ENCODE results near the gene PRRT2.

PRRT2 gene

GRCh38 chr16:29805232-29806098 lies 6.5 kb upstream of the PRRT2 start:
- DNase-seq (ENCODE audit: insufficient read length, low spot score) (peak; percentile 76), FAIRE-seq (no peak)
- no peak for TF ChIP-seq CTCF (IDR thresholded peaks at IDR 0.05; ENCODE audit: insufficient read depth, missing control alignments)

DNA sequence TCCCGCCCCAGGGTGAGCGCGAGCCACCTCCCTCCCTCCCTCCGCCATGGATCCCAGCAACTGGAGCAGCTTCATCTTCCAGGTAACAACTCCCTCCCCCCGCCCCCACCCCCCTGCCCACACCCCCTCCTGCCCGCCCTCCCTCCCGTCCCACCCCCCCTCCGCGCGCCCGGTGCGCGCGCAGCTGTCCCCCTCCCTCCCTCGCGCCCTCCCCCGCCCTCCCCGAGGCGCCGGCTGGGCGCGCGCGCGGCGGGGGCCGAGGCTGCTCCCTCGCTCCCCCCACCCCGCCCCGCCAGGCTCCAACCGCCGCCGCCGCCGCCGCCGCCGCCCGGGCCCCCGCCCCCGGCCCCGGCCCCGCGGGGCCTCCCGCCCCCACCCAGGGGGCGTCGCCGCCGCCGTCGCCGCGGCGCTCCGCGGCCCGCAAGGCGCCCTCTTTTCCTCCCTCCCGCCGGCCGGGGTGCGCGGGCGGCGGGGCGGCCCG lies 5.9 kb upstream of the PRRT2 start, which contains the start of gene MAZ:
TSS of gene MAZ (plus strand) at position 431 of the 481 bp plus-strand sequence. CDS start 173 bp downstream, outside the sequence.
- FAIRE-seq (no peak), DNase-seq (ENCODE audit: insufficient read length, low spot score) (no peak)
- no peak for TF ChIP-seq CTCF (IDR thresholded peaks at IDR 0.05; ENCODE audit: insufficient read depth, missing control alignments)

- FAIRE-seq = no peak
- no peak for TF ChIP-seq CTCF (IDR thresholded peaks at IDR 0.05; ENCODE audit: insufficient read depth, missing control alignments)
- DNase-seq (ENCODE audit: insufficient read length, low spot score) = no peak
Measured at GRCh38 chr16:29806641-29807425, 5.2 kb upstream of the PRRT2 start.

GRCh38 chr16:29807426-29808218 lies 4.4 kb upstream of the PRRT2 start:
- no peak for DNase-seq (ENCODE audit: insufficient read length, low spot score)
- TF ChIP-seq CTCF (IDR thresholded peaks at IDR 0.05; ENCODE audit: insufficient read depth, missing control alignments) = peak; percentile 41
- FAIRE-seq = no peak

- DNase-seq (ENCODE audit: insufficient read length, low spot score) = no peak
- no peak for TF ChIP-seq CTCF (IDR thresholded peaks at IDR 0.05; ENCODE audit: insufficient read depth, missing control alignments)
- FAIRE-seq = no peak
Measured at GRCh38 chr16:29808219-29808900, 3.6 kb upstream of the PRRT2 start.

- no peak for FAIRE-seq
- no peak for DNase-seq (ENCODE audit: insufficient read length, low spot score)
- TF ChIP-seq CTCF (IDR thresholded peaks at IDR 0.05; ENCODE audit: insufficient read depth, missing control alignments) = no peak
Measured at GRCh38 chr16:29809031-29809747, 2.8 kb upstream of the PRRT2 start.
